ENCODE results near the gene GPATCH8. TPM values are rescaled to one million over a fixed set of nuclear protein-coding genes. Genes with fewer than 3 reads are reported as not detected.

The GPATCH8 gene
- total RNA-seq, 1 experiment from 2014 or later = 51.5 TPM

- Histone ChIP-seq H2BK5ac (ENCODE audit: insufficient read length, low read length) (no peak overlapping the region), H3K4me1 (ENCODE audit: insufficient read depth, low read length) (no peaks in the 10 kb centered on the region; the same call in 1 of the 2 replicates), H3K4ac (ENCODE audit: low read depth, low read length) (no peak overlapping the region), H3K14ac (ENCODE audit: insufficient read depth, low read length) (no peak overlapping the region), H4K5ac (ENCODE audit: insufficient read length, low read depth, low read length) (no peak overlapping the region), H2AK5ac (ENCODE audit: insufficient read length, low read length) (no peak overlapping the region), H3K79me1 (ENCODE audit: insufficient read depth, low read depth, low read length, poor library complexity, severe bottlenecking) (no peaks in the 10 kb centered on the region), H3K9ac (ENCODE audit: extremely low read depth, insufficient read length, low read length) (no peak overlapping the region), H2BK120ac (ENCODE audit: low read depth, low read length, poor library complexity, severe bottlenecking) (no peak overlapping the region), H3K27ac (ENCODE audit: insufficient read length, low read depth, low read length) (no peak overlapping the region), H2BK20ac (ENCODE audit: low read depth, low read length, poor library complexity, severe bottlenecking) (no peak overlapping the region), H3K27me3 (ENCODE audit: insufficient read depth, low read length) (peaks cover 14% of the 10 kb centered on the region; the same call in 1 of the 2 replicates), H2BK12ac (ENCODE audit: insufficient read length, low read depth, low read length) (no peak overlapping the region), H3K56ac (ENCODE audit: insufficient read length, low read depth, low read length) (no peak overlapping the region), H3K18ac (ENCODE audit: insufficient read length, low read depth, low read length) (peak overlapping the region; percentile 11), H4K8ac (replicated peaks; ENCODE audit: insufficient read length, low read depth, low read length) (no peak overlapping the region), H3K23me2 (ENCODE audit: insufficient read length, low read depth, low read length, poor library complexity, severe bottlenecking) (peaks cover 13% of the 10 kb centered on the region), H3K9me3 (ENCODE audit: control insufficient read depth, low read depth, low read length) (no peaks in the 10 kb centered on the region), H4K20me1 (ENCODE audit: control insufficient read depth, insufficient read depth, insufficient read length) (no peaks in the 10 kb centered on the region), H2BK15ac (ENCODE audit: low read depth, low read length) (no peak overlapping the region), H2AFZ (ENCODE audit: low read length) (no peak overlapping the region), H3K23ac (ENCODE audit: insufficient read length, low read depth, low read length) (no peak overlapping the region), H3K79me2 (ENCODE audit: insufficient read depth, low read length) (no peaks in the 10 kb centered on the region), H3T11ph (ENCODE audit: low read length) (no peak overlapping the region), H4K91ac (ENCODE audit: insufficient read length, low read depth, low read length) (no peak overlapping the region), H3K4me2 (ENCODE audit: insufficient read depth, insufficient read length, low read length) (no peak overlapping the region)
- WGBS (ENCODE audit: extremely low coverage, insufficient read length, low lambda C conversion rate) = no CpG with 5 or more reads among the region's 9 CpGs
- Mint-ChIP-seq H3K27me3 (ENCODE audit: low read depth) (peaks cover 40% of the 10 kb centered on the region), H3K27ac (no peak overlapping the region), H3K4me3 (no peak overlapping the region; a peak in 1 of 5 replicates), H3K36me3 (ENCODE audit: insufficient read depth in 1 of 3, low read depth in 3 of 3) (peaks cover 0 to 4% (median 0%) of the 10 kb centered on the region in 3 experiments; a peak in 1 of 7 replicates), H3K9me3 (no peaks in the 10 kb centered on the region; a peak in 1 of 5 replicates), H3K4me1 (peaks cover 11 to 22% of the 10 kb centered on the region in 2 experiments)
- TF ChIP-seq, protein P1, sequence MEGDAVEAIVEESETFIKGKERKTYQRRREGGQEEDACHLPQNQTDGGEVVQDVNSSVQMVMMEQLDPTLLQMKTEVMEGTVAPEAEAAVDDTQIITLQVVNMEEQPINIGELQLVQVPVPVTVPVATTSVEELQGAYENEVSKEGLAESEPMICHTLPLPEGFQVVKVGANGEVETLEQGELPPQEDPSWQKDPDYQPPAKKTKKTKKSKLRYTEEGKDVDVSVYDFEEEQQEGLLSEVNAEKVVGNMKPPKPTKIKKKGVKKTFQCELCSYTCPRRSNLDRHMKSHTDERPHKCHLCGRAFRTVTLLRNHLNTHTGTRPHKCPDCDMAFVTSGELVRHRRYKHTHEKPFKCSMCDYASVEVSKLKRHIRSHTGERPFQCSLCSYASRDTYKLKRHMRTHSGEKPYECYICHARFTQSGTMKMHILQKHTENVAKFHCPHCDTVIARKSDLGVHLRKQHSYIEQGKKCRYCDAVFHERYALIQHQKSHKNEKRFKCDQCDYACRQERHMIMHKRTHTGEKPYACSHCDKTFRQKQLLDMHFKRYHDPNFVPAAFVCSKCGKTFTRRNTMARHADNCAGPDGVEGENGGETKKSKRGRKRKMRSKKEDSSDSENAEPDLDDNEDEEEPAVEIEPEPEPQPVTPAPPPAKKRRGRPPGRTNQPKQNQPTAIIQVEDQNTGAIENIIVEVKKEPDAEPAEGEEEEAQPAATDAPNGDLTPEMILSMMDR (conservative IDR thresholded peaks at IDR 0.05) = no peak
- no peak for DNase-seq
Measured at GRCh38 chr17:44380767-44381166, 122.4 kb downstream of the GPATCH8 start.
